Upper lobe of left lung (tissue), 6 donors: Measurements from ENCODE around the gene S1PR3. TPM values are rescaled to one million over a fixed set of nuclear protein-coding genes. Genes with fewer than 3 reads are reported as not detected.

Source experiments
- ATAC-seq, 2 donors: fragments of 200-7000 bp; cut with Tn5 transposase; one replicate each; pipeline ENCODE4 v1.9.1; 2022; ENCODE audit warnings: mild to moderate bottlenecking in 2 of 2, moderate library complexity in 2 of 2; ENCODE audit not compliant: low FRiP score in 2 of 2
- DNase-seq, 2 donors: peaks; one replicate each; pipeline ENCODE4 v3.0.0-alpha.2; 2019 to 2020
- H3K27ac ChIP-seq, 4 donors: fragments of 200-600 bp; sonication (generic); one replicate each; pipeline ENCODE4 v1.5.1; 2016 to 2019
- H3K27me3 ChIP-seq, 4 donors: fragments of 200-600 bp; sonication (generic); one replicate each; pipeline ENCODE4 v1.5.1; 2017 to 2019
- H3K36me3 ChIP-seq, 4 donors: fragments of 200-600 bp; sonication (generic); one replicate each; pipeline ENCODE4 v1.5.1; 2016 to 2019
- H3K4me1 ChIP-seq, 4 donors: fragments of 200-600 bp; sonication (generic); one replicate each; pipeline ENCODE4 v1.5.1; 2018 to 2019
- H3K4me3 ChIP-seq, 4 donors: fragments of 200-600 bp; sonication (generic); one replicate each; pipeline ENCODE4 v1.5.1; 2017 to 2019; ENCODE audit warnings: mild to moderate bottlenecking in 2 of 4, moderate library complexity in 1 of 4
- H3K9me3 ChIP-seq, 4 donors: fragments of 200-600 bp; sonication (generic); one replicate each; pipeline ENCODE4 v1.5.1; 2018 to 2019
- EP300 ChIP-seq, 4 donors: sonication (generic); formaldehyde crosslinking; IDR thresholded peaks; one replicate each; pipeline ENCODE4 v1.5.1; 2017; ENCODE audit warnings: antibody characterized with exemption in 4 of 4, control low read depth in 2 of 4
- POLR2A ChIP-seq, 4 donors: fragments of 450-650 bp; IDR thresholded peaks; one replicate each; pipeline ENCODE4 v1.5.1; 2016 to 2017; ENCODE audit warnings: antibody characterized with exemption in 4 of 4, mild to moderate bottlenecking in 2 of 4
- POLR2AphosphoS5 ChIP-seq, 2 donors: sonication (generic); formaldehyde crosslinking; IDR thresholded peaks; one replicate each; pipeline ENCODE4 v1.5.1; 2017; ENCODE audit warnings: antibody characterized with exemption in 2 of 2
- WGBS, 2 donors: methylation state at CpG; one replicate each; pipeline ENCODE4 v1.1.5; 2017 to 2018; 5-methylcytosine and 5-hydroxymethylcytosine counted together
- total RNA-seq, 6 donors: library from RNA; depleted of rRNA in 4 of 6; stranded (reverse); fragments of >200 nt in 4 of 6; gene quantifications; one replicate each; pipeline versions ENCODE4 v1.1.0 to v1.2.1, GENCODE V29; 2016 to 2021
- TF ChIP-seq, protein P1 (sequence below), 6 experiments: fragments of 450-650 bp in 4 of 6; fragments of 200-600 bp in 2 of 6; sonication (generic) in 2 of 6; IDR thresholded peaks; one replicate each; pipeline ENCODE4 v1.5.1; 2016 to 2019; ENCODE audit warnings: antibody characterized with exemption in 6 of 6
- donor health status: DM: no; HTN: no; CAD: no; lungs with moderate emphysema.
- donor health status: DM: no; HTN: yes; CAD: no; lungs with severe emphysema.

S1PR3 gene
- total RNA-seq, 6 donors from 2014 or later = 3.3 to 13.6 (median 5.4) TPM

DNA sequence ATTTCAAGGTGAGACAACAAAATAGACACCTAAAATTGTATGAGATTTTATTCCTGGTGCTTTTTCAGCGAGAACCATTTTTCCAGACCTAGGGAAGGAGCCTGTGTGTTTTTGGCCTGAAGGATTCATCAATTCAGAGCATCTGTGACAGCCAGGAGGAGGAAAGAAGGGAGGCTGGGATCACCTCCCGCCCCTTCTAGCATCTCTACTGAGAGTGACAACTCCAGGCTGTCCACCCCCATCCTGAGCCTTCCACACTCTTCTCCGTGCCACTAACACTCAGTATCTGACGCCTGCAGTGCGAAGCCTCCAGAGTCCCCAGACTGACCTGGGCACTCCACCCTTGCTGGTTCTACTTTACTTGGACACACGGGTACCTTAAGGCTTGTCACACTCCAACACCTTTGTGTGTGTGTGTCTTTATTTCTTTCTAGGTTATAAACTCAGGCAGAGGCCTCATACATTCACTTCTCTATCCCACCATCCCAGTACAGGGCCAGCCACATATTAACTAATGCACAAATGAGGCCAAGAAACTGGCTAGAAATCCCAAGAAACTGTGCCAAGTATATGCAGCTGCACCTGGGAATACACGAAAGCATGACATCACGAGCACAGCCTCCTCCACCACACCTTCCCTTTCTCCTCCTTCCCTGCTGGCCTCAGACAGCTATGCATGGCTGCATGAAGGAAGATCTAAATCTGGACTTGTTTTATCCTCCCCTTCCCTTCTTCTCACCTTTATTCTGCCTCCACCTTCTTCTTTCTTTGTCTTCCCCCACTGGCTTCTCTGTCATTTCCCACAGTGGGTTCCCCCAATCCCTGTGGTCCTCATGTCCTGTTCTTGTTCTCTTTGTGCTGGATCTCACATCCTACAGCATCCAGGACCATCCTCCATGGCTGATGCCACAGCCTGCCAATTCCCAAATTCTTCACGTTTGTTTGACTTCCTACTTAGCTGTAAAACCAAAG is 16.0 kb downstream of the S1PR3 start:
- Histone ChIP-seq H3K27ac (no peak overlapping the region), H3K27me3 (no peaks in the 10 kb centered on the region), H3K4me3 (no peak overlapping the region), H3K36me3 (peaks cover 0 to 3% (median 0%) of the 10 kb centered on the region in 4 donors), H3K4me1 (no peaks in the 10 kb centered on the region), H3K9me3 (no peaks in the 10 kb centered on the region)
- TF ChIP-seq, protein P1, sequence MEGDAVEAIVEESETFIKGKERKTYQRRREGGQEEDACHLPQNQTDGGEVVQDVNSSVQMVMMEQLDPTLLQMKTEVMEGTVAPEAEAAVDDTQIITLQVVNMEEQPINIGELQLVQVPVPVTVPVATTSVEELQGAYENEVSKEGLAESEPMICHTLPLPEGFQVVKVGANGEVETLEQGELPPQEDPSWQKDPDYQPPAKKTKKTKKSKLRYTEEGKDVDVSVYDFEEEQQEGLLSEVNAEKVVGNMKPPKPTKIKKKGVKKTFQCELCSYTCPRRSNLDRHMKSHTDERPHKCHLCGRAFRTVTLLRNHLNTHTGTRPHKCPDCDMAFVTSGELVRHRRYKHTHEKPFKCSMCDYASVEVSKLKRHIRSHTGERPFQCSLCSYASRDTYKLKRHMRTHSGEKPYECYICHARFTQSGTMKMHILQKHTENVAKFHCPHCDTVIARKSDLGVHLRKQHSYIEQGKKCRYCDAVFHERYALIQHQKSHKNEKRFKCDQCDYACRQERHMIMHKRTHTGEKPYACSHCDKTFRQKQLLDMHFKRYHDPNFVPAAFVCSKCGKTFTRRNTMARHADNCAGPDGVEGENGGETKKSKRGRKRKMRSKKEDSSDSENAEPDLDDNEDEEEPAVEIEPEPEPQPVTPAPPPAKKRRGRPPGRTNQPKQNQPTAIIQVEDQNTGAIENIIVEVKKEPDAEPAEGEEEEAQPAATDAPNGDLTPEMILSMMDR (IDR thresholded peaks at IDR 0.05) = no peak
- TF ChIP-seq EP300 (IDR thresholded peaks at IDR 0.05) (no peak), POLR2AphosphoS5 (IDR thresholded peaks at IDR 0.05) (no peak), POLR2A (IDR thresholded peaks at IDR 0.05) (no peak)
- ATAC-seq (no peak), DNase-seq (no peak)
- WGBS, 2 donors = 81 to 82% methylated on average over 9 of the region's 9 CpGs

DNA sequence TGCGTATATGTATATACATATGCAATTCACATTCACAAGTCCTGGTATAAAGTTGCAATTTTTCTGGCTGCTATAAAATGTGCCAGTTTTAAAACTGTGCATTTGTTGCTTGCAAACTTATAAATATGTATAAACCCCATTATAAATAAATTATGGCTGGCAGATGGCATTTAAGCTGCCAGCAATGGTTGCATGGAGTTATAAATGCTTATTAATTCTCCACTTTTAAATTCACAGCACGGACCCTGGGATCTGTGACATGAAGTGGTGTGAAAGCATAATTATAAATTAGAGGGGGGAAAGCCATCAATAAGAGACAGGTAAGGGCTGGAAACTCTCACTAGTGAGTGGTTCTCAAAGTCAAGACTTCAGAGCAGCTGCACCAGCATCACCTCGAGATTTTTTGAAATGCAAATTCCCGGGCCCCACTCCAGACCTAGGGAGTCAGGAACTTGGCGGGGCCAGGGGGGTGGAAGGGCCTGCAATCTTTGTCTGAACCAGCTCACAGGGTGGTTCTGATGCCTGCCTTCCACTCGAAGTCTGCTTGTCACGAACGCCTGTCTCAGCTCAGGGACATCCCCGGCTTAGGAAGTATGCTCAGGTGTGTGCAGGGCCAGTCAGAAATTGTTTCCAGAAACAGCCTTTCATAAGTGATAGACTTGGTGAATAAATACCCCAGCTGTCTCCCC is 16.9 kb downstream of the S1PR3 start:
- TF ChIP-seq, protein P1 (IDR thresholded peaks at IDR 0.05) = no peak
- TF ChIP-seq EP300 (IDR thresholded peaks at IDR 0.05) (no peak), POLR2A (IDR thresholded peaks at IDR 0.05) (no peak), POLR2AphosphoS5 (IDR thresholded peaks at IDR 0.05) (no peak)
- DNase-seq (no peak), ATAC-seq (no peak)
- Histone ChIP-seq H3K9me3 (no peaks in the 10 kb centered on the region), H3K4me1 (no peaks in the 10 kb centered on the region), H3K27me3 (no peaks in the 10 kb centered on the region), H3K4me3 (no peak overlapping the region), H3K27ac (no peak overlapping the region), H3K36me3 (peaks cover 0 to 3% (median 0%) of the 10 kb centered on the region in 4 donors)
- 84 to 87% methylated on average over 9 of the region's 9 CpGs for WGBS, 2 donors

DNA sequence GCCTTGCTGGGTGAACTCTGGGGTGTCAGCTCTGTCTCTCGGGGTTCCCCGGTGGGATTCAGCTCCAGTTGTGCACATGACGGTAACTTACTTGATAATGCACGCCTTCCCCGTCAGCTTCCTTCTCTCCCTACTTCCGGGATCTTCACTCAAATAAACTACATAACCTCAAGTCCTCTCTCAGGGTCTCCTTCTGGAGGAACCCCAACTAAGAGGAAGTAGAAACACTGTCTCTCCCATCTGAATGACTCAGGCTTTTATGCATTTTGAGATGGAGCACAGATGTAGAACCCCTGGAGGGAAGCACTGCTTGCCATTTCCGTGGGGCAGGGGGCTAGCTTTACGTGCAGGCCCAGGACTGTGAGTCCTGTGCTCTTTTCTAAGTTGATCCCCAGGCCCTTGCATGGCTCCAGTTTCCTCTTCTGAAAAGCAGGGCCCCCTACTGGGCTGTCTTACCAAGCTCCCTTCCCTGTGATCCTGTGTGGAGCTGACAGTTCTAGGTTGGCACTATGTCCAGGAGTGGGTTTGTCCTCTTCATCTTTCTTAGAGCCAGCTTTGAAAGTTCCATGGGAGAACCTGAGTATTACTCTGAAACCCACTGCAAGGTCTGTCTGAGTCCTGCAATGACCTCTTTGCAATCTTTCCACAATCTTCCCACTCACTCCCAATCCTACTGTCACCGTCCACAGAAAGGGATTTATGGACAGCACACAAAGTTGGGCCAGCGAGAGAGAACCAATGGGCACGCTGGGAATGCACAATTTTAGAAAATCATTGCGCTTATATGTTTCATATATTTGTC is 17.7 kb downstream of the S1PR3 start:
- Histone ChIP-seq H3K4me1 (no peaks in the 10 kb centered on the region), H3K9me3 (no peaks in the 10 kb centered on the region), H3K36me3 (peaks cover 0 to 3% (median 0%) of the 10 kb centered on the region in 4 donors), H3K4me3 (no peak overlapping the region), H3K27ac (no peak overlapping the region), H3K27me3 (no peaks in the 10 kb centered on the region)
- ATAC-seq (no peak), DNase-seq (no peak)
- WGBS, 2 donors = 64 to 85% methylated on average over 12 of the region's 12 CpGs
- no peak for TF ChIP-seq POLR2A (IDR thresholded peaks at IDR 0.05)
- TF ChIP-seq, protein P1 (IDR thresholded peaks at IDR 0.05) = no peak
- no peak for TF ChIP-seq EP300 (IDR thresholded peaks at IDR 0.05)
- TF ChIP-seq POLR2AphosphoS5 (IDR thresholded peaks at IDR 0.05) = no peak

DNA sequence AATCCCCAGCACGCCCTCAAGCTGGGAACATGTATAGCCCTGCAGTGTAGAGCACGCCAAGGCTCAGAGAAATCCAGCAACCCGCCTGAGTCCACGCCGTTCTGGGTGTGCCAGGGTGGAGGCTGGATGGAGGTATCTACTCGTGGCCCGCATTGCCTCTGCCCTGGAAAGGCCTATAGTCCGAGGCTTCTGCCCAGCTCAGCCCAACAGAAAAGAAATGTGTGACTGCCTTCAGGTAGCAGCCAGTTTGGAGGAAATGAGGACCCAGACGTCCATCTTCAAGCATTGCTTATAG is 18.2 kb downstream of the S1PR3 start:
- WGBS, 2 donors = 93% methylated on average over 9 of the region's 9 CpGs
- H3K27me3 ChIP-seq = no peaks in the 10 kb centered on the region
- H3K4me1 ChIP-seq = no peaks in the 10 kb centered on the region
- ATAC-seq (no peak), DNase-seq (no peak)
- H3K4me3 ChIP-seq = no peak overlapping the region
- no peak overlapping the region for H3K27ac ChIP-seq
- H3K36me3 ChIP-seq = peaks cover 0 to 3% (median 0%) of the 10 kb centered on the region in 4 donors
- TF ChIP-seq, protein P1 (IDR thresholded peaks at IDR 0.05) = no peak
- TF ChIP-seq EP300 (IDR thresholded peaks at IDR 0.05) = no peak
- no peak for TF ChIP-seq POLR2AphosphoS5 (IDR thresholded peaks at IDR 0.05)
- TF ChIP-seq POLR2A (IDR thresholded peaks at IDR 0.05) = no peak
- H3K9me3 ChIP-seq = no peaks in the 10 kb centered on the region
